CD4-positive, alpha-beta T cell treated with Interleukin-4 for 1 hour (primary cell): ENCODE results near the gene PAPPA.

Experiments
- DNase-seq, 2 donors: peaks; one replicate each; pipeline ENCODE4 v3.0.0-alpha.2; 2020 to 2022

PAPPA gene

GRCh38 chr9:116233160-116233530, 79.6 kb downstream of the PAPPA start:
- DNase-seq: no peak

DNA sequence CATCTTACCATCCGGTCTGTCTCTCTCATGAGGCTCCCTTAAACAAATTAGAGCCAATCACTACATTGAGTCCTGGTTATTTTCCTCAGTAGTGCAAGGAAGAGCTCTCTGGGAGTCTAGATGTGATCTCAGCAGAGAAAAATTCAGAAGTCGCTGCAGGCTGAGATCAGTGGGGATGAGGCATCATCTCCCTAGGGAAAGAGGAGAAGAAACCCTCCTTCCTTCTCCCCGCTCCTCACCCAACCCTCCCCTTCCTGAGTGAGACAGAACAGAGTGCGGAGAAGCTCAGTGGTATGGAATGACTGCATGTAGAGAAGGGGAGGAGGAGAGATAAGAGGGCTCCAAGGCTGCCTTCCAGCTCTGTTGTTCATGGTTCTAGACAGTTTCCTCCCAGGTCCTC, 80.5 kb downstream of the PAPPA start:
- DNase-seq: no peak

GRCh38 chr9:116236979-116237378, 83.4 kb downstream of the PAPPA start:
- no peak for DNase-seq

GRCh38 chr9:116237456-116237855, 83.9 kb downstream of the PAPPA start:
- no peak for DNase-seq

DNA sequence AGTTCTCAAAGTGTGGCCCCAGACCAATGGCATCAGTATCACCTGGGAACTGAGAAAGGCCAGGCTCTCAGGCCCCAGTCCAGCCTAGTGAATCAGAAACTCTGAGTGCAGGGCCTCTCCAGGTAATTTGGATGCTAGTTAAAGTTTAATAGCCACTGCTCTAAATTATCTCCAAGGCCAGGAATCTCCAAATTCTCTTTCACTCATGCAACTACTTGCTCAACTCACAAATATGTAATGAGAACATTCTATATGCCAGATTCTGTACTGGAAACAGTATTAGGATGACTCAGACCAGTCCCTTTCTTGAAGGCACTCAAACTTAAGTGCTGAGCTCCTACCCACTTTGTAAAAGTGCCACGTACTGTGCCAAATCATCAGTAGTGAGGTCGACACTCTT, 84.6 kb downstream of the PAPPA start:
- no peak for DNase-seq

GRCh38 chr9:116238776-116239340, 85.3 kb downstream of the PAPPA start:
- DNase-seq: no peak

DNA sequence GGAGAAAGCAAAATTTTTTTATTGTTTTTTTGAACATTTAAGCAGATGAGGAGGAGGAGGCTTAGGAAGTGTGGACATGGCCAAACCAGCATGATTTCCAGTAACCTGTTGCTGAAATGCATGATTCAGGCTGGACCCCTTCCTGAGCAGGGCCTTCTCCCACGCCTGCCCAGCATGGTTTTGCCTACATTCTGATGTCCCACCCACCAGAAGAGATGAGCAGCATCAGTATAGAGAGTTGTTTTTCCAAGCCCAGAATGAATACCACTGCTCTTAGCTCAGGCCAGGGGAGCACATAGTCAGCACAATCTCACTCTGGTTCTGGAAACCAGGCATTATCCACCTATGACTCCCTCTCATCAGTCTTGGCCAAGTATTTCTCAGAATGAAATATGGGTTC, 90.1 kb downstream of the PAPPA start:
- no peak for DNase-seq

DNA sequence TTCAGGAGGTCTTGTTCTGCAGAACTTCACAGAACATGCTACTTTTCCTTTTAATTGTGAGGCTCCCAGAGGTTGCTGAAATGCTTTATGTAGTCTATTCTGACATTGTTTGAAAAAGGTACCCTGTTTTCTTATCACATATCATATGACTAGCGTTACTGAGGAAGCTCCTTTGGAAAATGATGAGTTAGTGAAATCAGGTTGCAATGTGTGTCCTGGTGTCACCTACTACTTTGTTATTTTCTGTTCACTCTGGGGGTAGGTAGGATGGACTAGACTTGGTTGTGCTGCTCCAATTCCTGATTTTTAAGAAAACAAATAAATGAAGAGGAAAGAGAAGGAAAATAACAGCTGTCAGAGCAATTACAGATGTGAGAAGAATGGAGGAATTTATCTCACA, 93.7 kb downstream of the PAPPA start:
- no peak for DNase-seq

DNA sequence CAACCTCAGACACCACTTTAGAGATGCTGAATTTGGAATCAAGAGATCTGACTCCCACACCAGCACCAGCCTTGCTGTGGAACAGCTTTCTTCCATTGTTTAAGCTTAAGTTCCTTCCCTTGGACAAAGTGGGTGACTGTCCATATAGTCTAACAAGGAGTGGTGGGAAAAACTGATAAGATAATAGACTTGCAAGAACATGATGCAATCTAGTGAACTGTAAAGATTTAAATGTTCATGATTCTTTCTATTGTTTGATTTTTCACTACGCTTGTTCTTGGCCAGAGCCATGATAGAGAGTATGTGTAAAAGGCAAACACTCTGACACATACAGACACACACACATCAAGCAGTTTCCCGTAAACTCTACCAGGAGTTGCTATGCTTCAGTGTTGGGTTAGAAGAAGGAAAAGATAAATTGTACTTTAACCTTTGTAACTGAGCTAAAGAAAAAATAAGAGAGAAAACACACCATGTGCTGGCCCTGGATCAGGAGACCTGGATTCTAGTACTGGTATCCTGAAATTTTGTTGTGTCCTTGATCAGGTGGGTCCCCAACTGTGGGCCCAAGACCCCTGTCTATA, 94.3 kb downstream of the PAPPA start:
- no peak for DNase-seq

- no peak for DNase-seq
These were observed 97.3 kb downstream of the PAPPA start for GRCh38 chr9:116250891-116251290.

- no peak for DNase-seq
These were observed 97.8 kb downstream of the PAPPA start for GRCh38 chr9:116251366-116251765.

- DNase-seq: no peak
These were observed 106.9 kb downstream of the PAPPA start for GRCh38 chr9:116260531-116260930.

DNA sequence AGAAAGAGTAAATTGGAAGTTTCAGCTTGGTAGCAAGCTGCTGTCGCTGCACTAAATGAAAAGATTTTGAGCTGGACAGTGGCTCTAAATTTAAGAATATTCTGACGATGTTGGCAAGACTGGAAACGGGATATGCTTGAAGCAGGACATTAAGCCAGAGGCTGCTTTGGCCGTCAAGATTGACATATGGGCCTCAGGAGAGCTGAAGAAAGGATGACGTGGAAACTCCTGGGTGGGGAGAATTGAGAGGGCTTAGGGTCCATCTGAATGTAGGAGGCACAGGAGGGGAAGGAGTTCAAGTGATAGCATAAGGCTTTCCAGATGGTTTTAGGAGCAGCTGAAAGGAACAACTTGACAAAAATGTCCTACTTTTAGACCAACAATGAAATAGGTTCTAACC, 108.9 kb downstream of the PAPPA start:
- no peak for DNase-seq

DNA sequence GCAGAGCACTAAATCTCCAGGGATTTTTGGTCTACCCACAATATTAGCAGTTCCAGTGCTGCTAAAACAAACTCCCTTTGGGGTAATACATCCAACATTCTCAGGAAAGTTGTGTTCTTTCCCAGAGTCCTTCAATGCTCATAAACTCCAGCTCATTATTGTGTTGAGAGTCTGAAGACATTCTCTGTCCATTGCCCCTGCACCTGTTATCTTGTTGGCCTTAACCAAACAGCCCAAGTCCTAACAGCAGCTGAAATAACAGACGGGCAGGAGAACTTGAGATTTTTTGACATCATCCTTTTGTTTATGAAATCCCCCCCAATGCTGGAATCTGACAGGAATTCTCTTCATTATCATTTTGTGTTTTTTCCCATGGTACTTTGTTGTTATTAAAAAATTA, 110.8 kb downstream of the PAPPA start:
- no peak for DNase-seq

DNA sequence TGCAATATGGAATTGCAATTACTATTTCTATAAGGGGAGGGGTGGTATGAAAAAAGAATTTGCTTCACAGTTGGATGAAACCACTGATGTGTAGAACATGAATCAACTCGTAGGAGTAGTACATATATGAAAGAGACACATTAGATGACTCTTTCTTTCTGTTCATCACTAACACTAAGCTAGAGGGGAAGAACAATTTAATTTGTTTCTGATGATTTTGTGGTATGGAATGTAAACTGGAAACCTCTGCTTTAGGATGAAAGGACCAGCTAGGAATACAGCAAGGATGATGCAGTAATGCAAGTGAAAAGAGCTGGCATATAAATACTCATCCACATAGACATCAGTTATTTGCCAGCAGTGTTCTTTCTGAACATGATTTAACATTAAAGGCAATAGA, 113.4 kb downstream of the PAPPA start:
- no peak for DNase-seq

- no peak for DNase-seq
These were observed 115.7 kb downstream of the PAPPA start for GRCh38 chr9:116269250-116269649.

- no peak for DNase-seq
These were observed 117.0 kb downstream of the PAPPA start for GRCh38 chr9:116270546-116270945.

DNA sequence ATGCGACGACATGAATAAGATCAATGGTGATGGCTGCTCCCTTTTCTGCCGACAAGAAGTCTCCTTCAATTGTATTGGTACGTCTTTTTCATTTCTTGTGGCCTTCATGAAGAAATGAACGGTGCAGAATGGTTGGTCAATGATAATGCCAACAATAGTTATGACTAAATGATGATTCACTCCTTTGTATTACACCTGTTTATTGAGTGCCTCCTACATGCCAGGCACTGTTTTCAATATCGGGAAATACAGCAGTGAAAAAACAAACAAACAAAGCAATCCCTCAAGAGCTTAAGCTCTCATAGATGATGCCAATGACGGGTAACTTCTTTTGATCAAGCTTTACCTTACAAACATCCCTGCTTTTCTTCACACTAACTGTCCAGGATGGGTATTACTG, 117.7 kb downstream of the PAPPA start:
- DNase-seq: no peak

DNA sequence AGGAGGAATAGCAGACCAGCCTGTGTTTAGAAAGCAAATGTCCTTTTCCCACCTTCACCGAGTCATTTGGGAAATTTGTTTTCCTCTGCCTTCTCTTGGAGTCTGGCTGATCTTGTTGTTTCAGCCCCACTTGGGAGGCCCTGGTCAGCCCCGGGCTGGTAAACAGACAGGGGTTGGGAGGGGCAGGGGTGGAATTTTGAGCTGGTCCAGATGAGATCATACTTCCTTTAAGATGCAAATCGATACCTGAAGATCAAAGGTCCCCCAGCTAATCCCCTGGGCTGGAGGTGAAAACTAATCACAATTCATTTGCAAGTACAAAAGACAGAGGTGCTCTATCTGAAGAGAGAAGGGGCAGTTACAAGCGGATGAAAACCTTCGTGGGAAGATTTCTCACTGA, 118.4 kb downstream of the PAPPA start:
- no peak for DNase-seq

GRCh38 chr9:116274293-116274692, 120.7 kb downstream of the PAPPA start:
- no peak for DNase-seq

GRCh38 chr9:116275418-116276195, 122.0 kb downstream of the PAPPA start:
- no peak for DNase-seq

DNA sequence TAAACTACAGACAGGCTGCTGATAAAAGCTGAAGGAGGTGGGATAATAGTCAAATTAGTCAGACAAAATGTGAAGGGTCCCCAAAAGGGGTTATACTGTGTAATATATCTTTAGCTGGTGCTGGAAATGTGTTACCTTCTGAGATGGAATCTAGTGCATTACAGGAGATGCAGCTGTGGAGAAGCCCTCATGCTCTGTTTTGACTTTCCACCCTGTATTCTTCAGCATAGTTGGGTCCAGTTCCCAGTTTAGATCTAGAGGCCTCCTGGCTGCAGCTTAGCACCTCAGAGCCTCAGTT, 122.6 kb downstream of the PAPPA start:
- DNase-seq: no peak

DNA sequence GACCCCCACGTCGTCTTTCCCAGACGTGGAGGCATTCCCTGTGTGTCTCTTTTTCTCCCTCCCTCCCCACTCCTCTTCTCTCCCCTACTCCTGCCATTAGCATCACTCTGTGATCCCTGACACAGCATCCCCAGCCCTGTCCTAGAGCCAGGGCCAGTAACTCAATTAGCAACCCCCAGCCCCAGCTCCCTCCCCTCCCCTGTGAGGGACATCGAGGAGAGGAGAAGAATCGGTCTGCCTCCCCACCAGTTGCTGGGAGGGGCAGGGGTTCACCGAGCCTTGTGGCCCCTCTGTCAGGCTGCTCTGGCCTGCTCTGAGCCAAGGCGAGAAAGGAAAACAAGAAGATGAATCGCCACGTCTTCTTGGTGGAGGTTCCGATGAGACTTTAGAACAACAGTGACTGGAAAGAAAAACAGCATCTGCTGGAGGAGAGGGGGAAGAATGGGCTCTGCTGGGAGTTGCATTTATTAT, 123.1 kb downstream of the PAPPA start:
- no peak for DNase-seq

GRCh38 chr9:116278326-116278725, 124.7 kb downstream of the PAPPA start:
- DNase-seq: no peak

GRCh38 chr9:116279230-116279629, 125.6 kb downstream of the PAPPA start:
- DNase-seq: no peak
